LoVo (cell line): Measurements from ENCODE around the gene SYNE4.

ENCODE experiments used
- DNase-seq: peaks from one replicate; pipeline ENCODE4 v3.0.0-alpha.2; 2016; ENCODE audit warnings: low spot score

The SYNE4 gene

GRCh38 chr19:36026091-36026876 is 17.7 kb upstream of the SYNE4 start:
- DNase-seq, result no peak

DNA sequence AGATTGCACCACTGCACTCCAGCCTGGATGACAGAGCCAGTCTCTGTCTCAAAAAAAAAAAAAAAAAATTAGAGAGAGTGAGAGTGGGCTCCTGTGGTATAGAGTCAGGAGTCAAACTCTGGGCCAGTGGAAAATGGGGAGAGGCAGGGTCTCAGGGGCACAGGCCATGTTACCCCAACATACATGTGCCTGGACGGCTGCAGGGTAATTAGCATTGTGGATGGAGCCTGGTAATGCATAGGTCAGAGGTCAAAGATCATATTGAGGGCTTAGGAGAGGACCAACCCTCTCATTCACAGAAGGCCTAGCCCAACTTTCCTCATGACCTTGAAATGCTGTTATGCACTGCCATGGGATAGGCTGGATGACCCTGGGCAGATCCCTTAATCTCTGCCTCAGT is 16.9 kb upstream of the SYNE4 start:
- no peak for DNase-seq

GRCh38 chr19:36023432-36023831 is 14.8 kb upstream of the SYNE4 start:
- DNase-seq, result no peak

- no peak for DNase-seq
Measured at GRCh38 chr19:36019061-36019670, 10.6 kb upstream of the SYNE4 start.

DNA sequence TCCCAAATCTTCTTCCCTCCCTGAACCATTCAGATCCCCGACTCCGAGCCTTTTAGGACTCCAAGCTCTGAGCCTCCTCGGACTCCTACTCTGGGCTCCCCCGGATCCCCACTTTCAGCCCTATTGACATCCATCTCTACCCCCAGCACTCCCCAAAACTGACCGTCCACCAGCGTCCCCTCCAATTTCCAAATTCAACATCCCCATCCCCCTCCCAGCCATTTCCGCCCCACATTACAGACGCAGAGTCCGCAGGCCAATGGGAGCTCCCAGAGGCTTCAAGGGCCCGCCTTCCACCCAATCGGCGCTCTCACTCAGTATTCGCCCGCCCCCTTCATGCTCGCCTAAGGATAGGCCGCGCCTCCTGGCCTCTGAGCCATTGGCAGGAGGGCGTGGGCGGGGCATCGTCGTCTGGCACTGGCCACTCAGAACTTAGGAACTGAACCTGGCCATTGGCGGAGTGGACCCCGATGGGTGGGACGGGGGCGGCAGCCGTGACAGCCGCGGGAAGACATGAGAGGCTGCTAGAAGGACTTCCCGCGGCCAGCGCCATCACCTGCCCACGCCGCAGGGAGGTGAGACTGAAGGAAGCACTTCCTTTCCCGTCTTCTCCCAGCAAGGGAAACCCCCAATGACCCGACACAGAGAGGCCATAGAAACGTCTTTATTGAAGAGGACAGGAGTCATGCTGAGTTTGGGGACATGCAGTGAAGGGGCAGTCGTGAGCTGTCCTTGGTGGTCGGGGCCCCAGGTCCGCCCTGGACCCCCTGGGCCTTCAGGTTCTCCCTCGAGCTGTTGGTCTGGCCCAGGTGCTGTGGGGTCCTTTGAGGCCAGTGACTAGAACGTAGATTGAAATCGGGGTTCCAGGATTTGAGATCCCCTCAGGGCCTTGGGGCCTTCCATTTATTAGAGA is 5.7 kb upstream of the SYNE4 start, which contains the start of gene ALKBH6:
TSS of gene ALKBH6 (minus strand) at position 202 of the 913 bp plus-strand sequence. CDS start 816 bp downstream, outside the sequence.
- peak; percentile 99 for DNase-seq

GRCh38 chr19:36013280-36014011 is 4.8 kb upstream of the SYNE4 start:
- DNase-seq, result no peak

- DNase-seq, result no peak
Measured at GRCh38 chr19:36010402-36010801, 1.8 kb upstream of the SYNE4 start.

DNA sequence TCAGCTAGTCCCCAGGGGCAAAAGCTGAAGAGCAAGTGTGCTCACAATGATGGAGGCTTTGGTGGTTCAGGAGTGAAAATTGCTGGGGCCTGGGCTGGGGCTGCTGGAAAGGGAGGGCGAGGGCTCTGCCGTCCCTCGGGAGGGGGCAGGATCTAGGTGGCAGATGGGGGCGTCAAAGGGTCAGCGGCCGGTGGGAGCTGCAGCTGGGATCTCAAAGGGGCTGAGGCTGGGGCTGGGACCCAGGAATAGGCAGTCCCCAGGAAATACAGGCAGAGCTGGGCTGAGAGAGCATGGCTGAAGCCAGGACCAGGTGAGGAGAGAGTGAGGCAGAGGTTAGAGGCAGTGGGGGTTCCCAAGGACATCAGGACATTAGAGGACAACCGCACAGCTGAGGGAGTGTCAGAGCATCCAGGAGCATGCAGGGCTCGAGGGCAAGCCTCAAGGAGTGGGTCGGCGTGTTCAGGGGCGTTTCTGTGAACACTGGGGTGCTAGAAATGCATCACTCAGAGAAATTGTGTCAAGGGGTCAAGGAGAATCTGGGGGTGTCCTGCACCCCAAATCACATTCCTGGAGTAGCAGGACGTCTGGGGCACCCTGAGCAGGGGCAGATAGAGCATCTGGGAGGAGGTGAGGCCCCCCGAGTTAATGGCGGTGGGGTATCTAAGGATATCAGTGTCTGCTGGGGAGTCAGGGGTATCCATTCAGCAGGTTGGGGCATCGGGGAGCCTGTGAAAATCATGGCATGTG is 1.2 kb upstream of the SYNE4 start:
- DNase-seq, result no peak

DNA sequence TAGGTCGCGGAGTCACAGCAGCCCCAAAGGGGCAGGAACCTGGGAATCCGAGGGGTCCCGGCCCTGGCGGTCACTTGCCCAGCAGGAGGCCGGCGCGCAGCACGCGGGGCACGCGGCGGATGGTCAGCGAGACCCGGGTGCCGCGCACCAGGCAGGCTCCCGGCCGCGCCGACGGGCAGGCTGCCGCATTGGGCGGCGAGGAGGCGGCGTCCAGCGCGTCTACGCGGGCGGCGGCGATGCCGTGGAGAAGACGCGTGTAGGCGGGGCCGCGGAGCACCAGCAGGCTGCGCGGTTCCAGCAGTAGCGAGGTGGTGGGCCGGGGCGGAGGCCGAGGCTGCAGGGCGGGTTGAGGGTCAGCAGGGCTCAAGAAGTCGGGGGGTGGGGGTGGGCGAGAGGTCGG is 607 bp upstream of the SYNE4 start:
- DNase-seq, result no peak

- DNase-seq, result no peak
Measured at GRCh38 chr19:36006955-36007354, 1.7 kb downstream of the SYNE4 start.

GRCh38 chr19:36003284-36003683 is 5.3 kb downstream of the SYNE4 start:
- DNase-seq, result no peak

GRCh38 chr19:36001605-36002004 is 7.0 kb downstream of the SYNE4 start:
- no peak for DNase-seq

GRCh38 chr19:35996777-35997176 is 11.8 kb downstream of the SYNE4 start:
- no peak for DNase-seq

GRCh38 chr19:35995048-35995993 is 13.3 kb downstream of the SYNE4 start, which contains the start of gene SDHAF1:
TSS of gene SDHAF1 (plus strand) at chr19:35995188. CDS start at chr19:35995275, 87 bp downstream.
- DNase-seq, result peak; percentile 96

DNA sequence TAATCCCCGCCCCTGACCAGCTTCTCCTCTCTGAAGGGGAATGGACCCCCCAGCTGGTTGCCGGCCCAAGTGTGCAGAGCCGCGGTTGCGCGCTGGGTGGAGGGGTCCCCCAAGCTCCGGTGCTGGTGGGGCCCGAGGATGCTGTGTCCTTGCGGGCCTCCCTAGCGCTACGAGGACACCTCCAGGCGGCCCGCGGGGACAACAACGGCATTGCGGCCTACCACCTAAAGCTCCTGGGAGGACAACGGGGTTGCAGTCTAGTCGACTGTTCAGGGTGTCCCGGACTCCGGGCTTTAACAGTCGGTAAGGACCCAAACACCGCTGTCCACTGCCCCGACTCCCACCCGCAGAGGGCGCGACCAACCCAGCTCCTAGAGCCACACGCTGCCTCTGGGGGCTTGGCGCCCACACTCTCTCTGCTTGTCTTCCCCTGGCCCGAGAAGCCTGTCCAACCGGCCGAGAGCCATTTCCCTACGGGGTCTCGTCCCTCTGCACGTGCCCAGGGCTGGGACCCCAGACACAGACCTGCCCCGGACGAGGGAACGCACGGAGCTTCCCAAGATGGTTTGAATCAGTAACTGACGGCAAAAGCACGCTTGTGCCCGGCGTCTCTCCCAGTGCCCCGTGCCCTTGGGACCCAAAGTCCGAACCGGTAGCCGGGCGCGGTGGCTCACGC is 14.6 kb downstream of the SYNE4 start:
- no peak for DNase-seq

GRCh38 chr19:35992907-35993765 is 15.5 kb downstream of the SYNE4 start:
- DNase-seq, result no peak

GRCh38 chr19:35991731-35992450 is 16.7 kb downstream of the SYNE4 start:
- DNase-seq, result no peak
